T-helper 1 cell treated with Interleukin-12 subunit alpha and Interleukin-12 subunit beta and Interleukin-4 antibody, amounts not matched to agents 30 μg/mL and 1 μg/mL, for 36 hours (primary cell): ENCODE data around the gene FBXW12.
"Not testable (repeated sequence)": the region's sequence is repeated elsewhere in the genome, so short reads cannot be mapped to it uniquely, and the experiment has no call there.

Experiments used
- H3K27ac Mint-ChIP-seq: one replicate; pipeline ENCODE4 v1.8.0; 2021; ENCODE audit warnings: mild to moderate bottlenecking, mixed read lengths
- H3K27me3 Mint-ChIP-seq: one replicate; pipeline ENCODE4 v1.8.0; 2021; ENCODE audit warnings: low read depth, mixed read lengths
- H3K36me3 Mint-ChIP-seq: one replicate; pipeline ENCODE4 v1.8.0; 2021; ENCODE audit warnings: low read depth, mixed read lengths
- H3K4me1 Mint-ChIP-seq: one replicate; pipeline ENCODE4 v1.8.0; 2021; ENCODE audit warnings: low read depth, mixed read lengths
- H3K4me3 Mint-ChIP-seq: one replicate; pipeline ENCODE4 v1.8.0; 2021; ENCODE audit warnings: mild to moderate bottlenecking, moderate library complexity, mixed read lengths
- H3K9me3 Mint-ChIP-seq: one replicate; pipeline ENCODE4 v1.8.0; 2021; ENCODE audit warnings: mixed read lengths

FBXW12 gene

GRCh38 chr3:48400824-48401433, 28.9 kb downstream of the FBXW12 start:
- no peaks in the 10 kb centered on the region for H3K36me3 Mint-ChIP-seq
- no peaks in the 10 kb centered on the region for H3K9me3 Mint-ChIP-seq
- H3K27ac Mint-ChIP-seq, result no peak overlapping the region
- H3K27me3 Mint-ChIP-seq, result peaks cover under 1% of the 10 kb centered on the region
- H3K4me3 Mint-ChIP-seq, result no peak overlapping the region
- peaks cover 2% of the 10 kb centered on the region for H3K4me1 Mint-ChIP-seq

GRCh38 chr3:48401434-48401901, 29.4 kb downstream of the FBXW12 start:
- H3K9me3 Mint-ChIP-seq, H3K4me1 Mint-ChIP-seq, H3K36me3 Mint-ChIP-seq, H3K4me3 Mint-ChIP-seq, H3K27me3 Mint-ChIP-seq, H3K27ac Mint-ChIP-seq: not testable (repeated sequence)

DNA sequence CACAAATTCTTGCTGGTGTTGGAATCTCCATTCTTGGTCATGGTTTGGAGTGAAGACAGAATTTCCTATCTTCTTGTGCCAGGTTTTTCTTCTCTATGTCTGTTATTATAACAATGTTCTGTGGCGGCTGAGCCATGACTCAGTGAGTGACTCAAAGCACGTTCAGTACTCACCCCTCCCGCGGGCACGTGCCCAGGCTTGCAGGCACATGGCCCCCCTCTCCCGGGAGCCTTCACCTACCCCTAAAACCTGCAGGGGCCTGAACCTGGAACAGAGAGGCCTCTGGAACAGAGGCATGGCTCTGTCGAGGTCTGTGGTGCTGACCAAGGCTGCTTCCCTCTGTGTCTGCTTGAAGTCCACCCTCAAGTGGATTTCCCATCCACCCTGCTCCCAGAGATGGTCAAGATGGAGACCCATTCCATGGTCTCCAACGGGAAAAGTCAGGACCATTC, 30.3 kb downstream of the FBXW12 start:
- H3K27me3 Mint-ChIP-seq, result no peaks in the 10 kb centered on the region
- H3K4me1 Mint-ChIP-seq, result peaks cover 2% of the 10 kb centered on the region
- no peak overlapping the region for H3K27ac Mint-ChIP-seq
- no peaks in the 10 kb centered on the region for H3K36me3 Mint-ChIP-seq
- no peak overlapping the region for H3K4me3 Mint-ChIP-seq
- H3K9me3 Mint-ChIP-seq, result no peaks in the 10 kb centered on the region

DNA sequence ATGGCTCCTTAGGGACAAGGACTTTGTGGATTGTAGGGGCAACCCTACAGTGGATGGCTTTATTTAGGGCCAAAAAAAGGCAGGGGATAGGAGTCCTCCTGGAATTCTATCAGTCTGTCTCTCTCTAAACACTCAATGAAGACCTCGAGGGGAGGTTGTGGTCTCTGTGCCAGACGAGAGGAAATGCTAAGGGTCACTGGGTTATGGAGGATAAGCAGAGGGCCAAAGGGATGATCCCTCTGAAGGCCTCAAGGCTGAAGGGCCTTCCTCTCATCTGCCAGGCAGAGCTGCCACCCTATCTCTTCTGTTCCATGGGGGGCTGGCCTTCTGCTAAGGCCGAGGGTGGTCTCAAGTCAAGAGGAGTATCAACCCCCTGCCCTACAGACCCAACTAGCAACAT, 30.9 kb downstream of the FBXW12 start:
- Mint-ChIP-seq H3K4me1 (peaks cover 2% of the 10 kb centered on the region), H3K9me3 (no peaks in the 10 kb centered on the region), H3K36me3 (no peaks in the 10 kb centered on the region), H3K27me3 (no peaks in the 10 kb centered on the region), H3K27ac (no peak overlapping the region), H3K4me3 (no peak overlapping the region)

- Mint-ChIP-seq H3K4me3 (no peak overlapping the region), H3K27ac (no peak overlapping the region), H3K36me3 (no peaks in the 10 kb centered on the region), H3K27me3 (no peaks in the 10 kb centered on the region), H3K4me1 (peaks cover 2% of the 10 kb centered on the region), H3K9me3 (no peaks in the 10 kb centered on the region)
Measured at GRCh38 chr3:48403533-48404439, 31.8 kb downstream of the FBXW12 start.

DNA sequence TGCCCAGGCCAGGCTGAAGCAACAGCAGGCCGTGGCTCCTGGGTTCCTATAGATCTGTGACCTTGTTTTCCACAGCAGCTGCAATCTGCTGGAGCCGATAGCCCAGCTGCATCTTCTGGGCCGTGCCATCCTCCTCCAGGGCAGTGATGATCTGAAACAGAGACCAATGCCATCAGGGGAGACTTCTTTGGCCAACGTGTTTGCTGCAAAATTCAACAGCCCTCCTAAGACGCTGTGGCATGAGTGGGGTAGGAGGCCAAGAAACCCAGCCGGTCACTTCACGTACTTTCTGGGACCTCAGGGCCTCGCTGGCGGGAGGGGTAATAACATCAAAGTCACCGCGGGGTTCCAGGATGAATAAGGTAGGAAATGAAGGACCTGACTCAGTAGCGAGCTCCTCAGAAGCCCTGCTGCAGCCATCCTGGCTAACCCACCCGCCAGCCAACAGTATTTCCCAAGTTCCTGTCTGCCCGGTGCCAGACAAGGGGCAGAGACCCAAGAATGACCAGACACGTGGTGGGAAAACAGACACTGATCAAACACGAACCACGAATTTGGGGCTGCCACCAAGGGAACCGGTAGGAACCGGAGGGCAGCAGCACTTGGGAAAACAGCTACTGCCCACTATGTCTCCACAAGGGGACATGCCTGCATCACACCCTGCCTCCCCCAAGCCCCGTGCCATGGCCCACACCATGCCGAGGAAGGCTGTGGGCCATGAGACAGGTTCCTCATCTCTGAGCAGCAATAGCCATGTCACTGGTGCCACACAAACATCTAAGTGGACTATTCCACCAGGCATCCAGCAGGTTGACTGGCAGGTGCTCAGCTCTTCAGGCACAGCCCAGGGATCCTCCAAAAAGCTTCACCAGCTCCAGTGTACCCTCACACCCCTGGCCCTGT, 32.7 kb downstream of the FBXW12 start:
- Mint-ChIP-seq H3K4me1 (peaks cover 2% of the 10 kb centered on the region), H3K27me3 (no peaks in the 10 kb centered on the region), H3K9me3 (no peaks in the 10 kb centered on the region), H3K4me3 (no peak overlapping the region), H3K27ac (no peak overlapping the region), H3K36me3 (no peaks in the 10 kb centered on the region)

DNA sequence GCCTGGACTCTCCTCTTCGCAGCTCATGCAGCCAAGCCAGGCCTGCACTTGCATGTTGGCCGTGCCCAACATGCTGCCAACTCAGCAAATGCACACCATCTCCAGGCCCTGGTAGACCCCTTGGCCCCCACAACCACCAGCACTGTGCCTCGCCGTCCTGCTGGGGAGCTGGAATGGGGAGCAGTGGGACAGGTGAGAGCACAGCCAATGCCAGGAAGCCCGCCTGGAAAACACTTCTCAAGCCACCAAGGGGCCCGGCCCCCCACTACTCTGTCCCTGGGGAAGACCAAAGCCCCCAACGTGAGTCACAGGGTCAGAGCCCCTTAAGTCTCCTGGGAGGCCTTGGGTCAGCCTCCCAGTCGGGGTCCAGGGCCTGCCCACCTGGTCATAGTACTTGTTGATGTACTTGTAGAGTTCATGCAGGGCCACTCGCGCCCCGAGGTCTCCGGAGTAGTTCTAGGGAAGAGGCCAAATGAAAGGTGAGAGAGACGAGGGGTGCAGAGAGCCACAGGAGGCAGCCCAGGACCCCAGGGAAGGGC, 33.4 kb downstream of the FBXW12 start:
- Mint-ChIP-seq H3K27me3 (no peaks in the 10 kb centered on the region), H3K27ac (no peak overlapping the region), H3K9me3 (no peaks in the 10 kb centered on the region), H3K4me3 (no peak overlapping the region), H3K36me3 (no peaks in the 10 kb centered on the region), H3K4me1 (peaks cover 2% of the 10 kb centered on the region)

GRCh38 chr3:48405971-48406370, 34.0 kb downstream of the FBXW12 start:
- Mint-ChIP-seq H3K36me3 (no peaks in the 10 kb centered on the region), H3K9me3 (no peaks in the 10 kb centered on the region), H3K4me3 (no peak overlapping the region), H3K27ac (no peak overlapping the region), H3K27me3 (no peaks in the 10 kb centered on the region), H3K4me1 (peaks cover under 1% of the 10 kb centered on the region)

DNA sequence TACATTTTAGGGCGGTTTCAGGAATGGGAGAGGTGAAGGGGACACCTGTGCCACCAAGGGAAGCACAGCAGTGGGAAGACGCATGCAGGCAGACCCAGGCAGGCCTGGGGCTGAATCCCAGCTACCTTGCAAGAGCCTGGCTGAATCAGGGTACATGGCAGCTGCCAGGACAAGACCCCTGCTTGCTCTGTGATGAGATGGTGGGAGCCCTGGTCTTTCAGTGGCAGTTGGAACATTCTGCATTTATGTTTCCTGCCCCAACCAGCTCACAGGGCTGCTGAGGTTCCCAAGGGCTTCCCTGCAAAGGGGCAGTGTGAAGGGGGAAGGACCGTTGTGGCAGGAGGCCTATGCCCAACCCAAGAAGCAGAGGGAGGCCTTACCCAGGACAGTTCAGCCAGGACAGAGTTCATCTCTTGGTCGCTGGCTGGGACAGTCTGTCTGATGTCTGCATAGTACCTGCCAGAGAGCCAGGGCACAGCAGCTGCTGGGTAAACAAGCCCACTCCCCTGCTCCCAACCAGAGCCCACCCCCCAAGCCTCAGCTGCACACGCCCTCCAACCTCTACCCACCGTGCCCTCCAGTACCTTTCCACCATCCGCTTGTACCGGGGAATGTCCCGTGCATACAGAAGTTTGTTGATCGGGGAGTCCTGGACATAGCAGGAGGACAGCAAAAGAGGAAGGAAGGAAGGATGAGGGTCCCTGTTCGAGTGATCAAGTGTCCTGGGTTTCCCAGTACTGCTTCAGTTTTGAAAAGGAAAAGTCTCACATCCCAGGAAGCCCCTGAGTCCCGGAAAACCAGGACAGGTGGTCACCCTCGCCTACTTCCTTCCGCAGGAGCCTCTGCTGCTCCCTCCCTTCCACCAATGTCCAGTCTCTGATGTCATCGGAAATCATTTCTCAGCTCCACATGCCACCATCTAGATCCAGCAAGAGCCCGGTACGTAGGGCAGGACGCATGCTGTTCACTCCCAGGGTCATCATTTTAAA, 34.7 kb downstream of the FBXW12 start:
- Mint-ChIP-seq H3K4me1 (no peaks in the 10 kb centered on the region), H3K4me3 (no peak overlapping the region), H3K27ac (no peak overlapping the region), H3K36me3 (no peaks in the 10 kb centered on the region), H3K9me3 (no peaks in the 10 kb centered on the region), H3K27me3 (no peaks in the 10 kb centered on the region)

GRCh38 chr3:48407542-48408099, 35.6 kb downstream of the FBXW12 start:
- Mint-ChIP-seq H3K36me3 (no peaks in the 10 kb centered on the region), H3K4me3 (no peak overlapping the region), H3K27ac (no peak overlapping the region)

DNA sequence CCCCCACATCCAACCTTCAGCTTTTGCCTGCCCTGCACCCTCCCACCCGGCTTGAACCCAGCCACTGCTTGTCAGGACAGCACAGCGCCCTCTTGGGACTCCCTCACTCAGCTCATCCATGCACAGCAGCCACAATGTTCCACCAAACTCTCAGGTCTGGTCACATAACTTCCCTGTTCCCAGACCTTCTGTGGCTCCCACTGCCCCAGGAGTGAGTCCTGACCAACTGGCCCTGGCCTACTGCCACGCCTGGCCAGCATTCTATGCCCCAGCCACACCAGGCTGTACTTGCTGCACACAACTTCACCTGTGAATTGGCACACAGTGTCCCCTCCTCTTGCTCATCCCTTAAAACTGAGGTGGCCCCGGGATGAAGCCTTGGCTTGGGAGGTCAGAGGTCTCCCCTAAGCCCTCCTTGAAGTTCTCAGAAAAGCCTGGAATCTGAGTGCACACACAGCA, 36.8 kb downstream of the FBXW12 start:
- Mint-ChIP-seq H3K27me3 (no peaks in the 10 kb centered on the region), H3K36me3 (no peaks in the 10 kb centered on the region), H3K27ac (no peak overlapping the region), H3K9me3 (no peaks in the 10 kb centered on the region), H3K4me3 (no peak overlapping the region), H3K4me1 (no peaks in the 10 kb centered on the region)

More at GRCh38 chr3:48407542-48408099, 35.6 kb downstream of the FBXW12 start:
- H3K9me3 Mint-ChIP-seq, result no peaks in the 10 kb centered on the region
- H3K27me3 Mint-ChIP-seq, result no peaks in the 10 kb centered on the region
- H3K4me1 Mint-ChIP-seq, result no peaks in the 10 kb centered on the region

- Mint-ChIP-seq H3K27me3 (no peaks in the 10 kb centered on the region), H3K4me1 (no peaks in the 10 kb centered on the region), H3K27ac (no peak overlapping the region), H3K4me3 (no peak overlapping the region), H3K9me3 (no peaks in the 10 kb centered on the region), H3K36me3 (no peaks in the 10 kb centered on the region)
Measured at GRCh38 chr3:48409291-48410201, 37.5 kb downstream of the FBXW12 start.
